Retina (tissue), 1 donor: ENCODE measurements around the gene CD69.
"Not testable (repeated sequence)": the region's sequence is repeated elsewhere in the genome, so short reads cannot be mapped to it uniquely, and the experiment has no call there.

Source experiments
- DNase-seq: peaks from one replicate; pipeline ENCODE4 v3.0.0-alpha.2; 2016

The CD69 gene

GRCh38 chr12:9745199-9745598 lies 15.5 kb downstream of the CD69 start:
- DNase-seq, result no peak

- DNase-seq, result no peak
These were observed 18.0 kb downstream of the CD69 start for GRCh38 chr12:9742661-9743060.

GRCh38 chr12:9741726-9742125 lies 19.0 kb downstream of the CD69 start:
- no peak for DNase-seq

- DNase-seq, result no peak
These were observed 20.5 kb downstream of the CD69 start for GRCh38 chr12:9740106-9740750.

GRCh38 chr12:9739404-9740105 lies 21.1 kb downstream of the CD69 start:
- not testable (repeated sequence) for DNase-seq

- DNase-seq, result not testable (repeated sequence)
These were observed 21.8 kb downstream of the CD69 start for GRCh38 chr12:9738905-9739304.

- no peak for DNase-seq
These were observed 23.6 kb downstream of the CD69 start for GRCh38 chr12:9736936-9737705.

GRCh38 chr12:9735601-9736000 lies 25.1 kb downstream of the CD69 start:
- DNase-seq, result no peak

- no peak for DNase-seq
These were observed 27.7 kb downstream of the CD69 start, which contains the start of gene CLECL1 for GRCh38 chr12:9732921-9733461. TSS of gene CLECL1 (minus strand) at chr12:9733097.

- no peak for DNase-seq
These were observed 28.9 kb downstream of the CD69 start for GRCh38 chr12:9731797-9732196.

- DNase-seq, result no peak
These were observed 29.3 kb downstream of the CD69 start for GRCh38 chr12:9731393-9731792.

- DNase-seq, result no peak
These were observed 30.1 kb downstream of the CD69 start for GRCh38 chr12:9730591-9730990.

- no peak for DNase-seq
These were observed 30.7 kb downstream of the CD69 start for GRCh38 chr12:9730011-9730410.

- no peak for DNase-seq
These were observed 31.6 kb downstream of the CD69 start for GRCh38 chr12:9729082-9729481.

GRCh38 chr12:9727813-9728212 lies 32.9 kb downstream of the CD69 start:
- no peak for DNase-seq

- DNase-seq, result no peak
These were observed 35.4 kb downstream of the CD69 start for GRCh38 chr12:9725213-9725870.

- no peak for DNase-seq
These were observed 36.7 kb downstream of the CD69 start for GRCh38 chr12:9724023-9724422.

- DNase-seq, result no peak
These were observed 39.2 kb downstream of the CD69 start for GRCh38 chr12:9721394-9722092.

GRCh38 chr12:9719790-9720189 lies 40.9 kb downstream of the CD69 start:
- DNase-seq, result no peak

- DNase-seq, result no peak
These were observed 41.7 kb downstream of the CD69 start for GRCh38 chr12:9718968-9719367.

- no peak for DNase-seq
These were observed 43.4 kb downstream of the CD69 start for GRCh38 chr12:9717070-9717925.
